ENCODE results near the gene ATP1A4. TPM values are rescaled to one million over a fixed set of nuclear protein-coding genes. Genes with fewer than 3 reads are reported as not detected.
"Not testable (repeated sequence)": the region's sequence is repeated elsewhere in the genome, so short reads cannot be mapped to it uniquely, and the experiment has no call there.

ATP1A4 gene
- total RNA-seq, 1 donor from 2014 or later = not detected

DNA sequence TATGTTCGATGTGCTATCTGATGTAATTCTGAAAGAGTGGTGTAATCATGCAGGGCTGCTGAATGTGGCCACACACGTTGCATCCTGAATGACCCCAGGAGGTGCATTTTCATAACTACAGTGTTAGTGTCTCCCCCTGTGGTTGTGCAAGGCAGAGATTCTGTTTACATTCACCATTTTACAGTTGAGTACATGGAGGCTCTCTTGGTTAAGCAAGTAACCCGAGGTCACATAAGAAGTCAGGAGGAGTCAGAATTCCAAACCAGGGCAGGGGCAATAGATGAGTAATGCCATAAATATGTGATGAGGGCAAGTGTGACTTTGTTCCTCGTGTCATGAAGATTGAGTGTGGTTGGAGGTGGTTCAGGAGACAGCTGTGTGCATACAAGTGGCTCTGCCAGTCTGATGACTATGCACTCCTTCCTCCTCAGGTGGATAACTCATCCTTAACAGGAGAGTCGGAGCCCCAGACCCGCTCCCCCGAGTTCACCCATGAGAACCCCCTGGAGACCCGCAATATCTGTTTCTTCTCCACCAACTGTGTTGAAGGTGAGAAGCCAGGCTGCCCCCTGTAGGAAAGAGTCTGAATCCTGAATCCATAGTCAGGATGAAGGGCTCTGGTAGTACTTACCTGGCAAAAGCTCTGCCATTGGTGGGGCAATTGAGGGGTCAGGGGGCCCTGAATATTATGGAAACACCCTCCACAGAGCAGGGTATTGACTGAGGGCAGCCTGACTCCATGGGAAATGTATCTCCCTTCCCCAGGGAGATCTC, 26.5 kb upstream of the ATP1A4 start:
- no peaks in the 10 kb centered on the region for H3K27me3 ChIP-seq (ENCODE audit: control insufficient read depth, insufficient read depth, low read length)
- H3K4me3 ChIP-seq (ENCODE audit: low read depth, low read length) = no peak overlapping the region
- no peaks in the 10 kb centered on the region for H3K36me3 ChIP-seq (ENCODE audit: control insufficient read depth, insufficient read depth, low read length)
- TF ChIP-seq, protein P1, sequence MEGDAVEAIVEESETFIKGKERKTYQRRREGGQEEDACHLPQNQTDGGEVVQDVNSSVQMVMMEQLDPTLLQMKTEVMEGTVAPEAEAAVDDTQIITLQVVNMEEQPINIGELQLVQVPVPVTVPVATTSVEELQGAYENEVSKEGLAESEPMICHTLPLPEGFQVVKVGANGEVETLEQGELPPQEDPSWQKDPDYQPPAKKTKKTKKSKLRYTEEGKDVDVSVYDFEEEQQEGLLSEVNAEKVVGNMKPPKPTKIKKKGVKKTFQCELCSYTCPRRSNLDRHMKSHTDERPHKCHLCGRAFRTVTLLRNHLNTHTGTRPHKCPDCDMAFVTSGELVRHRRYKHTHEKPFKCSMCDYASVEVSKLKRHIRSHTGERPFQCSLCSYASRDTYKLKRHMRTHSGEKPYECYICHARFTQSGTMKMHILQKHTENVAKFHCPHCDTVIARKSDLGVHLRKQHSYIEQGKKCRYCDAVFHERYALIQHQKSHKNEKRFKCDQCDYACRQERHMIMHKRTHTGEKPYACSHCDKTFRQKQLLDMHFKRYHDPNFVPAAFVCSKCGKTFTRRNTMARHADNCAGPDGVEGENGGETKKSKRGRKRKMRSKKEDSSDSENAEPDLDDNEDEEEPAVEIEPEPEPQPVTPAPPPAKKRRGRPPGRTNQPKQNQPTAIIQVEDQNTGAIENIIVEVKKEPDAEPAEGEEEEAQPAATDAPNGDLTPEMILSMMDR (IDR thresholded peaks at IDR 0.05; ENCODE audit: insufficient read depth, low read length, poor library complexity, severe bottlenecking) = peak; percentile 29
- peak; percentile 88 for DNase-seq (ENCODE audit: low read depth)

DNA sequence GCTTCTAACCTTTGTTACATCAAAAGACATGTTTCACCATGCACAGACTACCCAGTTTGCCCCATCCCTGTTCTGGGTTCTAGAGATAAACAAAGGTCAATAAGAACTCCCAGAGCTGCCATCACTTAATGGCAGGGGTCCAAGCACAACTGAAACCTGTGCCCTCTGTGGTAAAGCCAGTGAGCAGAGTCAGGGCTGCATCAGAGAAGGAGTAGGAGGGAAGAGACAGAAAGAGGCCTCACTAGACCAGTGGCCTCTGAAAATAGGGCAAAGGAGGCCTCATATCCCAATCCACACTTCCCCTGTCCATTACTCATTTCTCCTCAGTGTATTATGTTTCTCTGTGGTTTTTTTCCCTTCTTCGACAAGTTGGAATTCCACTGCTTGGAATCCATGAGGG, 25.7 kb upstream of the ATP1A4 start:
- H3K4me3 ChIP-seq (ENCODE audit: low read depth, low read length) = no peak overlapping the region
- TF ChIP-seq, protein P1 (IDR thresholded peaks at IDR 0.05; ENCODE audit: insufficient read depth, low read length, poor library complexity, severe bottlenecking) = no peak
- no peaks in the 10 kb centered on the region for H3K36me3 ChIP-seq (ENCODE audit: control insufficient read depth, insufficient read depth, low read length)
- no peak for DNase-seq (ENCODE audit: low read depth)
- peaks cover 7% of the 10 kb centered on the region for H3K27me3 ChIP-seq (ENCODE audit: control insufficient read depth, insufficient read depth, low read length)

DNA sequence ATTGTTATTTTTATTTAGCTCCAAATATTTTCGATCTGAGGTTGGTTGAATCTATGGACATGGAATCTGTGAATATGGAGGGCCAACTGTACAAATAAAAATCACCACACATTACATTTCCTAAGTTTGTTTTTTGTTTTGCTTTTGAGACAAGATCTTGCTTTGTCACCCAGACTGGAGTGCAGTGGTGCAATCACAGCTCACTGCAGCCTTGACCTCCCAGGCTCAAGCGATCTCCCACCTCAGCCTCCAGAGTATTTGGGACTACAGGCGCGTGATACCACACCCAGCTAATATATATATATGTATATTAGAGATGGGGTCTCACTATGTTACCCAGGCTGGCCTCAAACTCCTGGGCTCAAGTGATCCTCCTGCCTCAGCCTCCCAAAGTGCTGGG, 25.1 kb upstream of the ATP1A4 start:
- H3K36me3 ChIP-seq (ENCODE audit: control insufficient read depth, insufficient read depth, low read length); H3K27me3 ChIP-seq (ENCODE audit: control insufficient read depth, insufficient read depth, low read length); H3K4me3 ChIP-seq (ENCODE audit: low read depth, low read length); DNase-seq (ENCODE audit: low read depth): not testable (repeated sequence)

DNA sequence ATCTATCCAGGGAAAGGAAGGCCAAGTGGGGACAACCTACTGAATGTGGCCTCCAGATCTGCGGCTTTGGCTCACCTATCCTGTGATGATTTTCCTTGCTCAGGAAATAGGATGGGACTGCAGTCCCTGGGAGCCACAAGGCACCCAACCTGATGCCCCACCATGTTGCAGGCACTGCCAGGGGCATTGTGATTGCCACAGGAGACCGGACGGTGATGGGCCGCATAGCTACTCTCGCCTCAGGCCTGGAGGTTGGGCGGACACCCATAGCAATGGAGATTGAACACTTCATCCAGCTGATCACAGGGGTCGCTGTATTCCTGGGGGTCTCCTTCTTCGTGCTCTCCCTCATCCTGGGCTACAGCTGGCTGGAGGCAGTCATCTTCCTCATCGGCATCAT, 24.0 kb upstream of the ATP1A4 start:
- H3K4me3 ChIP-seq (ENCODE audit: low read depth, low read length) = no peak overlapping the region
- H3K36me3 ChIP-seq (ENCODE audit: control insufficient read depth, insufficient read depth, low read length) = no peaks in the 10 kb centered on the region
- peaks cover 11% of the 10 kb centered on the region for H3K27me3 ChIP-seq (ENCODE audit: control insufficient read depth, insufficient read depth, low read length)
- no peak for DNase-seq (ENCODE audit: low read depth)
- TF ChIP-seq, protein P1 (IDR thresholded peaks at IDR 0.05; ENCODE audit: insufficient read depth, low read length, poor library complexity, severe bottlenecking) = no peak

DNA sequence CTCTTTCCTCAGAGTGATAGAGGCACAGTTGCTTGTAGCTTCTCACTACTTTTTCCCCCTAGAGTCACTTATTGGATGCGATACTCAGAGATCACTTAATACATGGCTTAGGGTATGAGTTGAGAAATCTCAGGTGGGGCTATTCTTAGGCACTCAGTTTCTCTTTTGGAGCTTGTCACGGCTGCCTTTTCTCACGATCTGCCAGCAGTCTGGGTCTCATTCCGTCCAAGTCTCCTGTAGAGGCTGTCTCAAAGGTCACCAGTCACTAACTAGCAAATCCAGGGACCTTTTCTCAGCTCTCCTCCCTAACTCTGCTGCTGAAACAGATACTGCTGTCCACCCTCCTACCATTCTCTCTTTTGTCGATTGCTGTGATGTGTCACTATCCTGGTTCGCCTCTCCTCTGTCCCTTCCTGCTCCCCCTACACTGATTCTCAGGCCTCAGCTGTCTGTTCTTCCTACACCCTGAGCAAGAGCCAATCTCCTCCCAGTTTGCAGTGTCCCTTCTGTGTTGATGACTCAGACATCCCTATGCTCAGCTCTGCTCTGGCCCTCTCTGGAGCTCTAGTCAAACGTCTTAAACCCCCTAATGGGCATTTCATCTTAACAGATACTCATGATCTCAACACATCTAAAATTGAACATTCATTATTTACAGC, 23.4 kb upstream of the ATP1A4 start:
- H3K4me3 ChIP-seq (ENCODE audit: low read depth, low read length) = no peak overlapping the region
- TF ChIP-seq, protein P1 (IDR thresholded peaks at IDR 0.05; ENCODE audit: insufficient read depth, low read length, poor library complexity, severe bottlenecking) = no peak
- no peak for DNase-seq (ENCODE audit: low read depth)

DNA sequence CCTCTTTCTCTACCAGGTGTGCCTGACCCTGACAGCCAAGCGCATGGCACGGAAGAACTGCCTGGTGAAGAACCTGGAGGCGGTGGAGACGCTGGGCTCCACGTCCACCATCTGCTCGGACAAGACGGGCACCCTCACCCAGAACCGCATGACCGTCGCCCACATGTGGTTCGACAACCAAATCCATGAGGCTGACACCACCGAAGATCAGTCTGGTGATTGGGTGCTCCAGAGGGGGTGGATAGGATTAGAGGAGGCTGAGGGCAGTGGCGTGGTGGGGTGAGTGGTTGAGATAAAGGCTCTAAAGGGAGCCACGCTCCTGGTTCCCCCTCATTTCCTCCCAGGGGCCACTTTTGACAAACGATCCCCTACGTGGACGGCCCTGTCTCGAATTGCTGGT, 22.8 kb upstream of the ATP1A4 start:
- DNase-seq (ENCODE audit: low read depth) = no peak
- H3K36me3 ChIP-seq (ENCODE audit: control insufficient read depth, insufficient read depth, low read length) = no peaks in the 10 kb centered on the region
- H3K4me3 ChIP-seq (ENCODE audit: low read depth, low read length) = no peak overlapping the region
- peaks cover 11% of the 10 kb centered on the region for H3K27me3 ChIP-seq (ENCODE audit: control insufficient read depth, insufficient read depth, low read length)
- TF ChIP-seq, protein P1 (IDR thresholded peaks at IDR 0.05; ENCODE audit: insufficient read depth, low read length, poor library complexity, severe bottlenecking) = no peak

More for the DNA sequence above, 23.4 kb upstream of the ATP1A4 start:
- H3K36me3 ChIP-seq (ENCODE audit: control insufficient read depth, insufficient read depth, low read length) = no peaks in the 10 kb centered on the region
- peaks cover 11% of the 10 kb centered on the region for H3K27me3 ChIP-seq (ENCODE audit: control insufficient read depth, insufficient read depth, low read length)
